ENCODE results near the gene LRRC7. TPM values are rescaled to one million over a fixed set of nuclear protein-coding genes. Genes with fewer than 3 reads are reported as not detected.

LRRC7 gene
- total and polyA plus RNA-seq, 2 donors (not counting 1 experiment from before 2014, with no cell fraction given) = 0.03 TPM; not detected in 1

GRCh38 chr1:70164350-70164749, 596.6 kb downstream of the LRRC7 start:
- no peak overlapping the region for H3K4me2 ChIP-seq (ENCODE audit: extremely low read depth, insufficient read depth, low read length)
- no peak overlapping the region for H3K27ac ChIP-seq (ENCODE audit: insufficient read depth, low read length)
- no peak overlapping the region for H3K4me3 ChIP-seq (replicated peaks in 1 of 4; ENCODE audit: control extremely low read depth in 1 of 4, insufficient read depth in 1 of 4, low read depth in 3 of 4, low read length in 4 of 4)
- no peaks in the 10 kb centered on the region for H3K27me3 ChIP-seq (ENCODE audit: control insufficient read depth, insufficient read depth, low read length)
- no peak overlapping the region for H3K9ac ChIP-seq (ENCODE audit: insufficient read depth, low read length)
- no peak overlapping the region for H2AFZ ChIP-seq (ENCODE audit: low read length)
- H3K4me1 ChIP-seq (ENCODE audit: control insufficient read depth, extremely low read depth, insufficient read depth, low read length) = no peaks in the 10 kb centered on the region
- H3K9me3 ChIP-seq (ENCODE audit: control insufficient read depth, insufficient read depth, low read depth, low read length) = no peaks in the 10 kb centered on the region
- no peaks in the 10 kb centered on the region for H3K36me3 ChIP-seq (ENCODE audit: control insufficient read depth, insufficient read depth, low read length)
- TF ChIP-seq CTCF (conservative IDR thresholded peaks at IDR 0.05 in 1 of 2, IDR thresholded peaks at IDR 0.05 in 1 of 2; ENCODE audit: low read depth in 1 of 2, low read length in 2 of 2) = no peak
- no peak for TF ChIP-seq EZH2 (IDR thresholded peaks at IDR 0.05; ENCODE audit: low read length, missing control alignments)
- no peaks in the 10 kb centered on the region for H4K20me1 ChIP-seq (ENCODE audit: control insufficient read depth, extremely low read depth, insufficient read depth, low read length)
- no peak for DNase-seq (ENCODE audit: low read depth in 2 of 2)
- H3K79me2 ChIP-seq (ENCODE audit: control insufficient read depth, insufficient read depth, low read length) = no peaks in the 10 kb centered on the region

GRCh38 chr1:70168283-70168682, 600.6 kb downstream of the LRRC7 start:
- H4K20me1 ChIP-seq (ENCODE audit: control insufficient read depth, extremely low read depth, insufficient read depth, low read length) = no peaks in the 10 kb centered on the region
- no peak overlapping the region for H3K27ac ChIP-seq (ENCODE audit: insufficient read depth, low read length)
- H3K27me3 ChIP-seq (ENCODE audit: control insufficient read depth, insufficient read depth, low read length) = no peaks in the 10 kb centered on the region
- no peaks in the 10 kb centered on the region for H3K9me3 ChIP-seq (ENCODE audit: control insufficient read depth, insufficient read depth, low read depth, low read length)
- no peaks in the 10 kb centered on the region for H3K79me2 ChIP-seq (ENCODE audit: control insufficient read depth, insufficient read depth, low read length)
- H3K4me3 ChIP-seq (replicated peaks in 1 of 4; ENCODE audit: control extremely low read depth in 1 of 4, insufficient read depth in 1 of 4, low read depth in 3 of 4, low read length in 4 of 4) = no peak overlapping the region
- TF ChIP-seq CTCF (conservative IDR thresholded peaks at IDR 0.05 in 1 of 2, IDR thresholded peaks at IDR 0.05 in 1 of 2; ENCODE audit: low read depth in 1 of 2, low read length in 2 of 2) (no peak), EZH2 (IDR thresholded peaks at IDR 0.05; ENCODE audit: low read length, missing control alignments) (no peak)
- no peak overlapping the region for H3K9ac ChIP-seq (ENCODE audit: insufficient read depth, low read length)
- H3K36me3 ChIP-seq (ENCODE audit: control insufficient read depth, insufficient read depth, low read length) = no peaks in the 10 kb centered on the region
- H3K4me2 ChIP-seq (ENCODE audit: extremely low read depth, insufficient read depth, low read length) = no peak overlapping the region
- no peak overlapping the region for H2AFZ ChIP-seq (ENCODE audit: low read length)
- no peaks in the 10 kb centered on the region for H3K4me1 ChIP-seq (ENCODE audit: control insufficient read depth, extremely low read depth, insufficient read depth, low read length)
- no peak for DNase-seq (ENCODE audit: low read depth in 2 of 2)

- no peaks in the 10 kb centered on the region for H3K9me3 ChIP-seq (ENCODE audit: control insufficient read depth, insufficient read depth, low read depth, low read length)
- TF ChIP-seq EZH2 (IDR thresholded peaks at IDR 0.05; ENCODE audit: low read length, missing control alignments) (no peak), CTCF (conservative IDR thresholded peaks at IDR 0.05 in 1 of 2, IDR thresholded peaks at IDR 0.05 in 1 of 2; ENCODE audit: low read depth in 1 of 2, low read length in 2 of 2) (no peak)
- no peak overlapping the region for H3K4me3 ChIP-seq (replicated peaks in 1 of 4; ENCODE audit: control extremely low read depth in 1 of 4, insufficient read depth in 1 of 4, low read depth in 3 of 4, low read length in 4 of 4)
- no peaks in the 10 kb centered on the region for H3K27me3 ChIP-seq (ENCODE audit: control insufficient read depth, insufficient read depth, low read length)
- no peak overlapping the region for H2AFZ ChIP-seq (ENCODE audit: low read length)
- H3K4me2 ChIP-seq (ENCODE audit: extremely low read depth, insufficient read depth, low read length) = no peak overlapping the region
- H3K36me3 ChIP-seq (ENCODE audit: control insufficient read depth, insufficient read depth, low read length) = no peaks in the 10 kb centered on the region
- H3K4me1 ChIP-seq (ENCODE audit: control insufficient read depth, extremely low read depth, insufficient read depth, low read length) = no peaks in the 10 kb centered on the region
- no peaks in the 10 kb centered on the region for H4K20me1 ChIP-seq (ENCODE audit: control insufficient read depth, extremely low read depth, insufficient read depth, low read length)
- no peak overlapping the region for H3K9ac ChIP-seq (ENCODE audit: insufficient read depth, low read length)
- no peak for DNase-seq (ENCODE audit: low read depth in 2 of 2)
- no peak overlapping the region for H3K27ac ChIP-seq (ENCODE audit: insufficient read depth, low read length)
- H3K79me2 ChIP-seq (ENCODE audit: control insufficient read depth, insufficient read depth, low read length) = no peaks in the 10 kb centered on the region
Observed at GRCh38 chr1:70169018-70169839, 601.5 kb downstream of the LRRC7 start.

All from fibroblast of lung (primary cell).